ENCODE data around the gene MVB12B.

The MVB12B gene

DNA sequence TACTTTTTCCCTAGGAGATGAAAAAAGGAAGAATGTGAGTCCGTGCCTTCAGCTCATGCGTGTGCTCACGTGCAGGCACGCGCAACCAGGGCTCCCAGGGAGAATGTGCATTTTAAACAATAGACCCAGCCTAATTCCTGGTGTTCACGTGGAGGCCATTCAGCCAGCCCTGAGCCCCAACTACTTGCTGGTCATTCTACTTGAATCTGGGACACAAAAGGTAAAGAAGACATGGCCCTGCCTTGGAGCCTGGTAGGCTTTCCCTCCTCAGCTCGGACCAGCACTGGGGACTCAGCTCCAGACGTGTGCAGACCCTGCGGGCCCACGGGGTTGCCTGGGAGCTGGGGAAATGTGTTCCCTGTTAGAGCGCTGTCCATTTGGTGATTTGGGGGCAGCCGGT, 125.5 kb downstream of the MVB12B start:
- TF ChIP-seq Cebpa-rat (IDR thresholded peaks at IDR 0.05), result no peak
- H3K4me1 ChIP-seq, result peaks cover 0 to 44% (median 0%) of the 10 kb centered on the region in 10 experiments; a peak in 8 of 20 replicates
- H3K4me3 ChIP-seq, result no peak overlapping the region
- no peaks in the 10 kb centered on the region for H3K36me3 ChIP-seq
- H3K27me3 ChIP-seq, result no peaks in the 10 kb centered on the region
- no peak overlapping the region; a peak in 1 of 22 replicates for H3K27ac ChIP-seq
- no peak overlapping the region for H3K9ac ChIP-seq
- no peaks in the 10 kb centered on the region for H3K9me3 ChIP-seq (replicated peaks in 1 of 11)
- peak overlapping the region in 3 of 11 experiments; percentile 49 to 66 (median 50); a peak in 5 of 22 replicates for H3K4me2 ChIP-seq
- H4K20me1 ChIP-seq, result no peaks in the 10 kb centered on the region

- Histone ChIP-seq H3K36me3 (no peaks in the 10 kb centered on the region), H3K4me1 (peaks cover 5 to 49% (median 8%) of the 10 kb centered on the region in 10 experiments), H3K27ac (no peak overlapping the region), H3K9ac (no peak overlapping the region; a peak in 1 of 22 replicates), H3K9me3 (replicated peaks in 1 of 11) (no peaks in the 10 kb centered on the region), H4K20me1 (no peaks in the 10 kb centered on the region), H3K4me2 (peak overlapping the region in 4 of 11 experiments; percentile 20 to 66 (median 50); a peak in 6 of 22 replicates), H3K4me3 (no peak overlapping the region), H3K27me3 (no peaks in the 10 kb centered on the region)
- no peak for TF ChIP-seq Cebpa-rat (IDR thresholded peaks at IDR 0.05)
These were observed 126.7 kb downstream of the MVB12B start for GRCh38 chr9:126453156-126453963.

DNA sequence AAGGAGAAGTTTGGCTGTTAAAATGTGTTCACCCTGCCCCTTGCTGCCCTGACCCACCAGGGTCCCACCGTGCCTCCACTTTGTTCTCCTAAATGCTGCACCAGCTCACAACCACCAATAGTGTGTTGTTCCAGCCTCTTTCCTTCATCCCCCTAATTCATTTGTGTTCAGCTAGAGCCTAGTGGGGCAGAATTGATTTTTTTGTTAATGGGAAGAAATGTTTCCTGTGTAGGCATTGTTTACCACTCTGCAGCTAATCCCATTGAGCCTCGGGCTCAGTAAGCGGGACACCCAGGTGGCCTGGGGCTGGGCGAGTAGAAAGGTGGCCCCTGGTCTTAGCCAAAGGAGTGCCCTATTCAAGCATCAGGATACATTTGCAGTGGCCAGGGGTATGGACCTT, 127.6 kb downstream of the MVB12B start:
- no peak for TF ChIP-seq Cebpa-rat (IDR thresholded peaks at IDR 0.05)

GRCh38 chr9:126454795-126455194, 128.2 kb downstream of the MVB12B start:
- H3K4me3 ChIP-seq, result no peak overlapping the region
- H3K9ac ChIP-seq, result no peak overlapping the region
- H3K4me1 ChIP-seq, result peaks cover 14 to 52% (median 21%) of the 10 kb centered on the region in 10 experiments
- no peak overlapping the region for H3K27ac ChIP-seq
- TF ChIP-seq Cebpa-rat (IDR thresholded peaks at IDR 0.05), result no peak
- H3K27me3 ChIP-seq, result 0 out of 22 replicates have a peak, but pooled peaks cover 0 to 3% (median 0%) of the 10 kb centered on the region in 11 experiments
- no peak overlapping the region for H3K4me2 ChIP-seq
- no peaks in the 10 kb centered on the region for H4K20me1 ChIP-seq
- no peaks in the 10 kb centered on the region for H3K9me3 ChIP-seq (replicated peaks in 1 of 11)
- no peaks in the 10 kb centered on the region for H3K36me3 ChIP-seq

More for the DNA sequence above, 127.6 kb downstream of the MVB12B start:
- no peak overlapping the region for H3K27ac ChIP-seq
- 0 out of 22 replicates have a peak, but pooled peaks cover 0 to 3% (median 0%) of the 10 kb centered on the region in 11 experiments for H3K27me3 ChIP-seq
- H3K4me1 ChIP-seq, result peaks cover 13 to 57% (median 16%) of the 10 kb centered on the region in 10 experiments
- H4K20me1 ChIP-seq, result no peaks in the 10 kb centered on the region
- H3K36me3 ChIP-seq, result no peaks in the 10 kb centered on the region
- no peak overlapping the region for H3K4me3 ChIP-seq
- no peaks in the 10 kb centered on the region for H3K9me3 ChIP-seq (replicated peaks in 1 of 11)
- H3K4me2 ChIP-seq, result no peak overlapping the region; a peak in 1 of 22 replicates
- no peak overlapping the region for H3K9ac ChIP-seq

DNA sequence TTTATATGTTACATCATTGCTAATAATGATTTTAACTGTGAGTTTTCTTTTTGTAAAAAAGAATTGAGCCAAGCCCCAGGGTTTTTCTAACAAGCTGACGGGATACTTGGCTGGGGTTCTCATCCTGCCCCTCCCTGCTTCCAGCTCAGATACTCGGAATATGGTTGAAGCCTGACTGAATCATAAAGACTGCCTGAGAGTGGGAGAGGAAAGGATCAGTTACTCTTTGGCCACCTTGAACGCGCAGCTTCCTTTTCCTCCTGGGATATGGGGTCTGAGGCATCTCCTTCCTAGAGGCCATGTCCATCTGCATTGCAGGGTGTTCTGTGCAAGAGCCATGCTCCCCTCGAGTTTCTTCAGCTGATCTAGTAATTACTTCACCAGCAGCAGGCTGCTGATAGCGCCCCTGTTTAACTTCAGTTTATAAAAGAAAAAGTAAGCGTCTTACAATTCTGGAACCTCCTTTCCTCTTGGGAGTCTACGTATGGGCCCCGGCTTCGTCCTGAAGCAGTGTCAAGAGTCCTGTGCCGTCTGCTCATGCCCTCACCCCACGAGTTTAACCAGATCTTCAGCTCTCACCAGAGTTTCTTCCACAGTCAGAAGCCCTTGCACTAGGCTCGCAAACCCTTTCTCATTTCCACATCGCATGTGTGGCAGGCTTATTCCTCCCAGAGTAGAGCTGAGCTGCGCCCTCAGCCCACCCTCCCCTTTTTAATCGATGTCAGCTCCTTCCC, 130.0 kb downstream of the MVB12B start:
- Histone ChIP-seq H4K20me1 (no peaks in the 10 kb centered on the region), H3K27me3 (0 out of 22 replicates have a peak, but pooled peaks cover 0 to 3% (median 0%) of the 10 kb centered on the region in 11 experiments), H3K27ac (no peak overlapping the region; a peak in 1 of 22 replicates), H3K9ac (no peak overlapping the region), H3K4me1 (peaks cover 14 to 39% (median 28%) of the 10 kb centered on the region in 10 experiments), H3K4me2 (no peak overlapping the region), H3K4me3 (no peak overlapping the region), H3K36me3 (no peaks in the 10 kb centered on the region), H3K9me3 (replicated peaks in 1 of 11) (no peaks in the 10 kb centered on the region)
- TF ChIP-seq Cebpa-rat (IDR thresholded peaks at IDR 0.05), result no peak

DNA sequence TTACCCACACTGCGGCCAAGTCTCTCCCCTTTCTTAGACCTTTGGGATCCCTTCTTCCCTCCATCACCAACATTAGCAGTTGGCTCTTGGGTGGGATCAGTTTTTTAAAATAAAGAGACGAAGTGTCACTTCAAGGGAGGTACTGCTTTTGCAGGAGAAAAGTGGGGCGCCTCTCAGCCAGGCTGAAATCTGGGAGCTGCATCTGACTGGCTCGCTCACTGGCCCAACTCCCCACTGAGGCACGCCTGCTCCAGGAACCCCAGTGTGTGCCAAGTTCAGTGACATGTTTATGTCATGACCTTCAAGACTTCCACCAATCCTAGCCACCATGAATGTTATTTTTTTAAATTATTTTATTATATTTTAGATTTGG, 130.5 kb downstream of the MVB12B start:
- TF ChIP-seq Cebpa-rat (IDR thresholded peaks at IDR 0.05), result no peak
- Histone ChIP-seq H3K36me3 (no peaks in the 10 kb centered on the region), H4K20me1 (no peaks in the 10 kb centered on the region), H3K27me3 (0 out of 22 replicates have a peak, but pooled peaks cover 0 to 3% (median 0%) of the 10 kb centered on the region in 11 experiments), H3K27ac (no peak overlapping the region; a peak in 1 of 22 replicates), H3K9me3 (replicated peaks in 1 of 11) (no peaks in the 10 kb centered on the region), H3K4me3 (no peak overlapping the region), H3K4me2 (no peak overlapping the region), H3K9ac (no peak overlapping the region), H3K4me1 (peaks cover 14 to 36% (median 28%) of the 10 kb centered on the region in 10 experiments)

DNA sequence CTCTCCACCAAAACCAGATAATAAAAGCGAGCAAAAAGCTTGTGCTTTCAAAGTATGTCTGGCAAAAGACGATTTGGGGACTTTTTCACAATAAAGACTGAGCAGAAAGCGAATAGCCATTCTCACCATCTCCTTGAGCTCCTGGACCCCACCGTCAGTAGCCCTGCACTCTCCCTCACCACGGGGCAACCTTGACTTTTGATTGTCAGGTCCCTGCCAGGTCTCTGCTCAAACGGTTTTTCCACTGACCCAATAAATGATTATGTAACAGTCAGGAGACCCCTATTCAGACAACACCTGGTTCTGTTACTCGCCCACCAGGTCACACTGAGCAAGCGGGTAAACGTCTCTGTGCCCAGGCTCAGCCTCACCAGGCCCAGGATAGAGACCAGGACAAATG, 131.3 kb downstream of the MVB12B start:
- Histone ChIP-seq H3K27ac (peak overlapping the region in 6 of 11 experiments; percentile 24 to 56 (median 44); a peak in 9 of 22 replicates), H3K4me2 (peak overlapping the region in 10 of 11 experiments; percentile 34 to 83 (median 70); a peak in 19 of 22 replicates), H4K20me1 (no peaks in the 10 kb centered on the region), H3K4me3 (no peak overlapping the region), H3K9ac (peak overlapping the region in 4 of 11 experiments; percentile 6 to 60 (median 36); a peak in 4 of 22 replicates), H3K36me3 (no peaks in the 10 kb centered on the region), H3K27me3 (0 out of 22 replicates have a peak, but pooled peaks cover 0 to 3% (median 0%) of the 10 kb centered on the region in 11 experiments), H3K4me1 (peaks cover 14 to 32% (median 25%) of the 10 kb centered on the region in 10 experiments), H3K9me3 (replicated peaks in 1 of 11) (no peaks in the 10 kb centered on the region)
- TF ChIP-seq Cebpa-rat (IDR thresholded peaks at IDR 0.05), result no peak

DNA sequence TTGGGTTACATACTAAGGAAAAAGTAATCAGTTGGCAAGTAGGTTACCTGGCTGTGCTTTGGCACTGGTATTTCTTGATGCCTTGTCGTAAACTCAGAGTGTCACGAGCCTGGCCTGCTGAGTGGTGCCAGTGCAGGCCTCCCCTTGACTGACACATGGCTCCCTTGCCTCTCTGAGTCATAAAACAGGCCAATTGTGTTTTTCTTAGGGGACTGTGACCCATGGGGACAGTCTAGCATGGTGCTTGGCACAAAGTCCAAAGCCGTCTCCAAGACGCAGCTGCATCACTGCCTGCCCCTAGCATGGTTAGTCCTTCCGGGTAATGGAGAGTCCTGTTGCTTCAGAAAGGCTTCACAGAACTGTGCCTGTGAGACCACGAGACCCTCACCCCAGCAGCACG, 132.5 kb downstream of the MVB12B start:
- peaks cover 12 to 31% (median 17%) of the 10 kb centered on the region in 10 experiments; a peak in 19 of 20 replicates for H3K4me1 ChIP-seq
- no peak for TF ChIP-seq Cebpa-rat (IDR thresholded peaks at IDR 0.05)
- H3K4me2 ChIP-seq, result peak overlapping the region in 10 of 11 experiments; percentile 10 to 83 (median 70); a peak in 19 of 22 replicates
- H3K4me3 ChIP-seq, result no peak overlapping the region
- no peaks in the 10 kb centered on the region for H3K36me3 ChIP-seq
- H4K20me1 ChIP-seq, result no peaks in the 10 kb centered on the region
- peak overlapping the region in 1 of 11 experiments; percentile 60; a peak in 1 of 22 replicates for H3K9ac ChIP-seq
- H3K9me3 ChIP-seq (replicated peaks in 1 of 11), result no peaks in the 10 kb centered on the region; a peak in 1 of 22 replicates
- peak overlapping the region in 4 of 11 experiments; percentile 24 to 56 (median 46); a peak in 4 of 22 replicates for H3K27ac ChIP-seq
- H3K27me3 ChIP-seq, result 0 out of 22 replicates have a peak, but pooled peaks cover 0 to 3% (median 0%) of the 10 kb centered on the region in 11 experiments
